Measurements from ENCODE around the gene C11orf58. TPM values are rescaled to one million over a fixed set of nuclear protein-coding genes. Genes with fewer than 3 reads are reported as not detected.

Gene C11orf58
- total and polyA plus RNA-seq, 9 donors = 131 to 175 (median 155) TPM

GRCh38 chr11:16749666-16750065, 11.2 kb downstream of the C11orf58 start:
- no peaks in the 10 kb centered on the region for H3K4me1 ChIP-seq (ENCODE audit: insufficient read depth)
- TF ChIP-seq EP300 (IDR thresholded peaks at IDR 0.05) (no peak), POLR2A (IDR thresholded peaks at IDR 0.05) (no peak)
- TF ChIP-seq, protein P1, sequence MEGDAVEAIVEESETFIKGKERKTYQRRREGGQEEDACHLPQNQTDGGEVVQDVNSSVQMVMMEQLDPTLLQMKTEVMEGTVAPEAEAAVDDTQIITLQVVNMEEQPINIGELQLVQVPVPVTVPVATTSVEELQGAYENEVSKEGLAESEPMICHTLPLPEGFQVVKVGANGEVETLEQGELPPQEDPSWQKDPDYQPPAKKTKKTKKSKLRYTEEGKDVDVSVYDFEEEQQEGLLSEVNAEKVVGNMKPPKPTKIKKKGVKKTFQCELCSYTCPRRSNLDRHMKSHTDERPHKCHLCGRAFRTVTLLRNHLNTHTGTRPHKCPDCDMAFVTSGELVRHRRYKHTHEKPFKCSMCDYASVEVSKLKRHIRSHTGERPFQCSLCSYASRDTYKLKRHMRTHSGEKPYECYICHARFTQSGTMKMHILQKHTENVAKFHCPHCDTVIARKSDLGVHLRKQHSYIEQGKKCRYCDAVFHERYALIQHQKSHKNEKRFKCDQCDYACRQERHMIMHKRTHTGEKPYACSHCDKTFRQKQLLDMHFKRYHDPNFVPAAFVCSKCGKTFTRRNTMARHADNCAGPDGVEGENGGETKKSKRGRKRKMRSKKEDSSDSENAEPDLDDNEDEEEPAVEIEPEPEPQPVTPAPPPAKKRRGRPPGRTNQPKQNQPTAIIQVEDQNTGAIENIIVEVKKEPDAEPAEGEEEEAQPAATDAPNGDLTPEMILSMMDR (IDR thresholded peaks at IDR 0.05) = no peak
- no peaks in the 10 kb centered on the region for H3K9me3 ChIP-seq
- 55 to 60% (median 58%) methylated on average over 2 of the region's 2 CpGs for WGBS, 3 donors
- H3K36me3 ChIP-seq = no peaks in the 10 kb centered on the region
- no peak overlapping the region for H3K27ac ChIP-seq
- H3K27me3 ChIP-seq = no peaks in the 10 kb centered on the region
- no peak for DNase-seq
- H3K4me3 ChIP-seq = no peak overlapping the region
- intact Hi-C loops (cut with DNase I) = no loop called here

DNA sequence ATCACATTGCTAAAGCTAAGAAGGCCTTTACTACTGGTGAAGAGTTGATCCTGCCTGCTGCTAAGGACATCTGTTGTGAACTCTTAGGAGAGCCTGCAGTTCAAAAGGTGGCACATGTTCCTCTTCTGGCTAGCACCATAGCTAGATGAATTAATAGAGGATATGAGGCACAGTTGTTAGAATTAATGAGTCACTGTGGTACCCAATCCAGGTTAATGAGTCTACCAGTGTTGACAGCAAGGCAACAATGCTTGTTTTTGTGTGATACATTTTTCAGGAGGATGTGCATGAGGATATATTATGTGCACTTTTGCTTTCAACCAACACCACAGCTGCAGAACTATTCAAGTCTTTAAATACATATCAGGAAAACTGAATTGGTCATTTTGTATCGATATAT, 12.0 kb downstream of the C11orf58 start:
- Histone ChIP-seq H3K36me3 (no peaks in the 10 kb centered on the region), H3K9me3 (no peaks in the 10 kb centered on the region), H3K27ac (no peak overlapping the region), H3K27me3 (no peaks in the 10 kb centered on the region), H3K4me1 (ENCODE audit: insufficient read depth) (no peaks in the 10 kb centered on the region), H3K4me3 (no peak overlapping the region)
- TF ChIP-seq, protein P1 (IDR thresholded peaks at IDR 0.05) = no peak
- TF ChIP-seq POLR2A (IDR thresholded peaks at IDR 0.05) = no peak
- intact Hi-C loops (cut with DNase I) = no loop called here
- DNase-seq = no peak
- 30 to 98% (median 88%) methylated on average over 1 of the region's 1 CpG for WGBS, 3 donors

GRCh38 chr11:16758382-16759024, 20.1 kb downstream of the C11orf58 start:
- no peak for DNase-seq
- intact Hi-C loops (cut with DNase I) = no loop called here
- WGBS, 3 donors = 84 to 87% (median 87%) methylated on average over 4 of the region's 4 CpGs
- no peaks in the 10 kb centered on the region for H3K9me3 ChIP-seq
- H3K4me1 ChIP-seq (ENCODE audit: insufficient read depth) = no peaks in the 10 kb centered on the region
- no peak overlapping the region for H3K4me3 ChIP-seq
- TF ChIP-seq, protein P1 (IDR thresholded peaks at IDR 0.05) = no peak
- TF ChIP-seq POLR2A (IDR thresholded peaks at IDR 0.05) = no peak
- H3K36me3 ChIP-seq = no peaks in the 10 kb centered on the region
- no peak overlapping the region for H3K27ac ChIP-seq
- H3K27me3 ChIP-seq = no peaks in the 10 kb centered on the region

GRCh38 chr11:16759857-16760508, 21.5 kb downstream of the C11orf58 start:
- Histone ChIP-seq H3K4me3 (no peak overlapping the region), H3K27me3 (no peaks in the 10 kb centered on the region), H3K9me3 (no peaks in the 10 kb centered on the region), H3K36me3 (no peaks in the 10 kb centered on the region), H3K4me1 (ENCODE audit: insufficient read depth) (no peaks in the 10 kb centered on the region), H3K27ac (no peak overlapping the region)
- WGBS, 3 donors = 65 to 73% (median 67%) methylated on average over 8 of the region's 8 CpGs
- DNase-seq = no peak
- intact Hi-C loops (cut with DNase I) = no loop called here
- TF ChIP-seq EP300 (IDR thresholded peaks at IDR 0.05) (no peak), POLR2A (IDR thresholded peaks at IDR 0.05) (no peak)
- TF ChIP-seq, protein P1 (IDR thresholded peaks at IDR 0.05) = no peak
